ENCODE measurements around the gene THOP1. TPM values are rescaled to one million over a fixed set of nuclear protein-coding genes. Genes with fewer than 3 reads are reported as not detected.

The THOP1 gene
- total RNA-seq, 1 donor from 2014 or later = 105 TPM

DNA sequence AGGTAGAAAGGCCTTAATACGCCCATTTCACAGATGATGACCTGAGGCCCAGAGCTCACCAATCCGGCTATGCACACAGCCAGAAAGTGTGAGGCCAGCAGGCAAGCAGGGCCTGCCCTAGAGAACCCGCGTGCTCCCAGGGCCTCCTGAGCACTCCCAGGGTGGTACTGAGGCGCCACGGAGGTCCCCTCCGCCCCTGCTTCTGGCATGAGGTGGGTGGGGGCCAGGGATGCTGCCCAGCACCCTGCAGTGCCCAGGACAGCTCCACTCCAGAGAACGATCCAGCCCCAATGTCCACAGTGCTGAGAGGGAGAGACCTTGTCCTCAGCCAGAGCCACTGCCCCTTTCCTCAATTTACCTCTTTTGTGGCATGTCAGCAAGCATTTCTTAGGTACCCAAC lies 16.1 kb upstream of the THOP1 start:
- H3K36me3 Mint-ChIP-seq = no peaks in the 10 kb centered on the region
- peaks cover 6% of the 10 kb centered on the region for H3K4me1 Mint-ChIP-seq
- H3K79me2 ChIP-seq (ENCODE audit: low read depth) = peaks cover 47% of the 10 kb centered on the region
- no peaks in the 10 kb centered on the region for H3F3A ChIP-seq (ENCODE audit: low read depth)
- H3K4me1 ChIP-seq = no peaks in the 10 kb centered on the region
- no peaks in the 10 kb centered on the region for H3K9me3 Mint-ChIP-seq
- H3K27ac ChIP-seq = no peak overlapping the region
- no peak for DNase-seq (ENCODE audit: low spot score)
- no peaks in the 10 kb centered on the region for H3K27me3 Mint-ChIP-seq (ENCODE audit: insufficient read depth, low read depth)
- H3K27ac Mint-ChIP-seq = no peak overlapping the region
- no peak overlapping the region for H3K9ac ChIP-seq
- H3K4me2 ChIP-seq = no peak overlapping the region
- no peak overlapping the region for H2AFZ ChIP-seq (replicated peaks)
- H3K4me3 ChIP-seq = no peak overlapping the region
- H3K36me3 ChIP-seq = no peaks in the 10 kb centered on the region
- H3K27me3 ChIP-seq = no peaks in the 10 kb centered on the region
- H3K9me3 ChIP-seq (ENCODE audit: low read depth) = no peaks in the 10 kb centered on the region
- peaks cover 47% of the 10 kb centered on the region for H4K20me1 ChIP-seq (ENCODE audit: low read depth)
- TF ChIP-seq EZH2 (IDR thresholded peaks at IDR 0.05) (no peak), EZH2phosphoT487 (IDR thresholded peaks at IDR 0.05) (no peak)
- TF ChIP-seq, protein P1, sequence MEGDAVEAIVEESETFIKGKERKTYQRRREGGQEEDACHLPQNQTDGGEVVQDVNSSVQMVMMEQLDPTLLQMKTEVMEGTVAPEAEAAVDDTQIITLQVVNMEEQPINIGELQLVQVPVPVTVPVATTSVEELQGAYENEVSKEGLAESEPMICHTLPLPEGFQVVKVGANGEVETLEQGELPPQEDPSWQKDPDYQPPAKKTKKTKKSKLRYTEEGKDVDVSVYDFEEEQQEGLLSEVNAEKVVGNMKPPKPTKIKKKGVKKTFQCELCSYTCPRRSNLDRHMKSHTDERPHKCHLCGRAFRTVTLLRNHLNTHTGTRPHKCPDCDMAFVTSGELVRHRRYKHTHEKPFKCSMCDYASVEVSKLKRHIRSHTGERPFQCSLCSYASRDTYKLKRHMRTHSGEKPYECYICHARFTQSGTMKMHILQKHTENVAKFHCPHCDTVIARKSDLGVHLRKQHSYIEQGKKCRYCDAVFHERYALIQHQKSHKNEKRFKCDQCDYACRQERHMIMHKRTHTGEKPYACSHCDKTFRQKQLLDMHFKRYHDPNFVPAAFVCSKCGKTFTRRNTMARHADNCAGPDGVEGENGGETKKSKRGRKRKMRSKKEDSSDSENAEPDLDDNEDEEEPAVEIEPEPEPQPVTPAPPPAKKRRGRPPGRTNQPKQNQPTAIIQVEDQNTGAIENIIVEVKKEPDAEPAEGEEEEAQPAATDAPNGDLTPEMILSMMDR (IDR thresholded peaks at IDR 0.05) = no peak
- no peak overlapping the region for H3K4me3 Mint-ChIP-seq

DNA sequence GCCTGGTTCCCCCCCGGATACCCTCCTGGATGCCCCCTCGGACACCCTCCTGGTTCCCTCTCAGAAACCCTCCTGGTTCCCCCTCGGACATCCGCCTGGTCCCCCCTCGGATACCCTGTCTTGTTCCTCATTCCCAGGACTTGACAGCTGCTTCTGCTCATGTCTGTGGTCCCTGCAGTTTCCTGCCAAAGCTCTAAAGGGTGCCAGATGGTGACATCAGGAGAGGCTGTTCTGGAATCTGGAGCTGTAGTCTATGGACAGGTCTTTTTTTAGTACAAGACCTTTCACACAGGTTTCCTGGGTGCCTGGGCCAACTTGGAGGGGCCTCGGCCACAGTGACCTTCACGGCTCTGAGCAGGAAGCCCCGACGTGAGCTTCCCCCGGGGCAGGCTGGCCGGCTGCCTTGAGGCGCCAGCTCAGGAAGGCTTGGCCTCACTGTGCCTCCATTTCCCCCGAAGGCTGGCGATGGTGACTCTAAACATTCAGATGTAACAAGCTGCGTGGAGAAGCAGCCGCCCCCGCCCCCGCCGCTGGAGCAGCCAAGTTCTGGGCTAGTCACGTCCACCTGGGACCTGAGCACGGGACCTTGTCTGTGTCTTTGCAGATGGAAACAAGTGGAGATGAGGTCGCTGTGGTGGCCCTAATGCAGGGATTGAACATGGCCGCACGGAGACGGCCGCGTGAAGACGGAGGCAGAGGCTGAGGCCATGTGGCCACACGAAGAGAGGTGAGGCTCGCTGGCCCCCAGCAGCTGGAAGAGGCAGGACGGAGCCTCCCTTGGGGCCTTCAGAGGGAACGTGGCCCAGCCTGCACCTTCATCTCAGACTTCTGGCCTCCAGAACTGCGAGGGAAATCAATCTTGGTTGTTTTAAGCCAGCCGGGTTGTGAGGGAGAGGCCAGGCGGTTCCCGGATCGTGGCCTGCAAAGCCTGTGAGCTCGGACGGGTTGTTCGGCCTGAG lies 15.0 kb upstream of the THOP1 start:
- TF ChIP-seq EZH2 (IDR thresholded peaks at IDR 0.05) (no peak), EZH2phosphoT487 (IDR thresholded peaks at IDR 0.05) (no peak)
- TF ChIP-seq, protein P1 (IDR thresholded peaks at IDR 0.05) = no peak
- peaks cover 4% of the 10 kb centered on the region for H3K36me3 Mint-ChIP-seq
- Histone ChIP-seq H4K20me1 (ENCODE audit: low read depth) (peaks cover 57% of the 10 kb centered on the region), H3K79me2 (ENCODE audit: low read depth) (peaks cover 58% of the 10 kb centered on the region), H3F3A (ENCODE audit: low read depth) (no peaks in the 10 kb centered on the region), H3K4me3 (no peak overlapping the region), H3K36me3 (no peaks in the 10 kb centered on the region), H3K27ac (no peak overlapping the region), H3K4me2 (no peak overlapping the region), H3K27me3 (no peaks in the 10 kb centered on the region), H3K4me1 (no peaks in the 10 kb centered on the region), H3K9ac (no peak overlapping the region), H2AFZ (replicated peaks) (no peak overlapping the region), H3K9me3 (ENCODE audit: low read depth) (no peaks in the 10 kb centered on the region)
- H3K27ac Mint-ChIP-seq = no peak overlapping the region
- H3K4me3 Mint-ChIP-seq = no peak overlapping the region
- H3K9me3 Mint-ChIP-seq = no peaks in the 10 kb centered on the region
- no peaks in the 10 kb centered on the region for H3K27me3 Mint-ChIP-seq (ENCODE audit: insufficient read depth, low read depth)
- DNase-seq (ENCODE audit: low spot score) = no peak
- peaks cover 9% of the 10 kb centered on the region for H3K4me1 Mint-ChIP-seq

DNA sequence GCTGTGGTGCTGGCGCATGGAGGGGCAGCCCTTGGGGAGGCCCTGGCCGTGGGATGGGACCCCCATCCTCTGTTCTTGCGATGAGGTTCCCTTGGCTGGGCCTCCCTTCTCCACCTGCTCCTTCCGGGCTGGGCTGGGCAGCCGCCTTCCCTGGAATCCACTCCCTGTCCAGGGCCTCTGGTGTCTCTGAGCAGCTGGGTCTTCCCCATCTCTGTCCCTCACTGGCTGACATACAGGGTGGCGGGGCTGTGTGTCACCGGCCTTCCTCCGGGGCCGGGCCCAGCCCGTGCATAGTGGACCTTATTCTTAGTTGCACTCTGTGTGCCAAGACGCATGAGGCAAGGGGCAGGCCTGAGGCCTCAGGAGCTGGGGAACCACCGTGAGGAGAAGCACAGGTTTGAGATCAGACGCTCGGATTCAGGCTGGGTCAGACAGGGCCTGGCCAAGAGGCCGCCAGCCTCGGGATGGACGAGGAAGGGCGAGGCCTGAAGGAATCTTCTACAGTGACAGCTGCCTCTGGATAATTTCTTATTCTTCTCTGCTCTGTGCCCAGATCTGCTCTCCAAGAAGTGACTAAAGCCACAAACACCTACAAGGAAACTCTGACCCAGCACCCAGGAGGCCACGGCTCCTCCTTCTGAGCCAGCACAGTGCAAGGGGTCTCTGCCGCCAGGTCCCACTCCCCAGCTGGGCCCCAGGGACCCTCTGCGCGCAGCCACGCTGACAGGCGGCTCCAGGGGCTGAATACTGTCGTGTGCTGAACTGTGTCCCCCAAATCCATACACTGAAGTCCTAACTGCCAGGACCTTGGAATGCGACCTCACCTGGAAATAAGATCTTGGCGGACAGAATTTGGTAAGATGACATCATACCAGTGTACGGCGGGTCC lies 13.3 kb upstream of the THOP1 start:
- no peaks in the 10 kb centered on the region for H3K36me3 ChIP-seq
- peaks cover 75% of the 10 kb centered on the region for H3K79me2 ChIP-seq (ENCODE audit: low read depth)
- DNase-seq (ENCODE audit: low spot score) = no peak
- no peak overlapping the region for H3K4me2 ChIP-seq
- Mint-ChIP-seq H3K4me3 (no peak overlapping the region), H3K4me1 (peaks cover 7% of the 10 kb centered on the region), H3K27me3 (ENCODE audit: insufficient read depth, low read depth) (no peaks in the 10 kb centered on the region), H3K9me3 (no peaks in the 10 kb centered on the region), H3K27ac (peak overlapping the region; percentile 53), H3K36me3 (peaks cover 8% of the 10 kb centered on the region)
- no peak overlapping the region for H3K27ac ChIP-seq
- H3K4me3 ChIP-seq = no peak overlapping the region
- H3F3A ChIP-seq (ENCODE audit: low read depth) = no peaks in the 10 kb centered on the region
- H2AFZ ChIP-seq (replicated peaks) = no peak overlapping the region
- peaks cover 73% of the 10 kb centered on the region for H4K20me1 ChIP-seq (ENCODE audit: low read depth)
- no peak overlapping the region for H3K9ac ChIP-seq
- H3K4me1 ChIP-seq = no peaks in the 10 kb centered on the region
- no peaks in the 10 kb centered on the region for H3K9me3 ChIP-seq (ENCODE audit: low read depth)
- TF ChIP-seq EZH2phosphoT487 (IDR thresholded peaks at IDR 0.05) (no peak), EZH2 (IDR thresholded peaks at IDR 0.05) (no peak)
- TF ChIP-seq, protein P1 (IDR thresholded peaks at IDR 0.05) = no peak
- no peaks in the 10 kb centered on the region for H3K27me3 ChIP-seq

All from neural progenitor cell (in vitro differentiated cells).